ENCODE results near the gene TOP1. TPM values are rescaled to one million over a fixed set of nuclear protein-coding genes. Genes with fewer than 3 reads are reported as not detected.

The TOP1 gene
- total and polyA plus RNA-seq, 9 of the 15 experiments (the other 6 are each of a cell fraction or from before 2014, with no cell fraction given) = 26.4 to 127 (median 39.6) TPM

DNA sequence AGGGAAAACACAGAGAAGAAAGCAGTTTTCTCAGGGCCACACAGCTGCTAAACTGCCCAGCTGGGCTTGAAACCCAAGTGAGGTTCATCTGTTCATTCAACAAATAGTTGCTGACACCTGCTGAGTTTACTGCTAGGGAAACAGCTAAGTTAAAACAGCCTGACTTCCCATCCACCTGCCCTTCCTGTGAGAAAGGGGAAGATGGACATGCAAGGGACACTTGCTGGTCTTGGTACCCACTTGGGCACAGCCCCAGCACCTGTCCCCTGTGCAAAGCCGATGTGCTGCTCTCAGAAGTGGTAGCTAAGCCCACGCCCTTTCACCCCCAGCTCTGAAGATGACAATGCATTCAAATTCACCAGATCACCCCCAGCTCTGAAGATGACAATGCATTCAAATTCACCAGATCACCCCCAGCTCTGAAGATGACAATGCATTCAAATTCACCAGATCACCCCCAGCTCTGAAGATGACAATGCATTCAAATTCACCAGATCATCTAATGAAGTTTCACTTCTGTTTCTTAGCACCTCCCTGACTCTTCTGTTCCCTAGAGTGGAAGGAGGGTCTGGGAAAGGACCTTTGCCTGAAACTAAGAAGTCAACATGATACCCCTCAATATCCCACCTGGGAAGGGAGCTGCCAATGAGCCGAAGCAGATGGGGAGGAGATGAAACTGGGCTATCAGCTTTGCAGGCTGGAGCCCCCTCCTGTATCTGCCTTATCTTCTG, 46.0 kb upstream of the TOP1 start (continued):
- TF ChIP-seq, protein P1, sequence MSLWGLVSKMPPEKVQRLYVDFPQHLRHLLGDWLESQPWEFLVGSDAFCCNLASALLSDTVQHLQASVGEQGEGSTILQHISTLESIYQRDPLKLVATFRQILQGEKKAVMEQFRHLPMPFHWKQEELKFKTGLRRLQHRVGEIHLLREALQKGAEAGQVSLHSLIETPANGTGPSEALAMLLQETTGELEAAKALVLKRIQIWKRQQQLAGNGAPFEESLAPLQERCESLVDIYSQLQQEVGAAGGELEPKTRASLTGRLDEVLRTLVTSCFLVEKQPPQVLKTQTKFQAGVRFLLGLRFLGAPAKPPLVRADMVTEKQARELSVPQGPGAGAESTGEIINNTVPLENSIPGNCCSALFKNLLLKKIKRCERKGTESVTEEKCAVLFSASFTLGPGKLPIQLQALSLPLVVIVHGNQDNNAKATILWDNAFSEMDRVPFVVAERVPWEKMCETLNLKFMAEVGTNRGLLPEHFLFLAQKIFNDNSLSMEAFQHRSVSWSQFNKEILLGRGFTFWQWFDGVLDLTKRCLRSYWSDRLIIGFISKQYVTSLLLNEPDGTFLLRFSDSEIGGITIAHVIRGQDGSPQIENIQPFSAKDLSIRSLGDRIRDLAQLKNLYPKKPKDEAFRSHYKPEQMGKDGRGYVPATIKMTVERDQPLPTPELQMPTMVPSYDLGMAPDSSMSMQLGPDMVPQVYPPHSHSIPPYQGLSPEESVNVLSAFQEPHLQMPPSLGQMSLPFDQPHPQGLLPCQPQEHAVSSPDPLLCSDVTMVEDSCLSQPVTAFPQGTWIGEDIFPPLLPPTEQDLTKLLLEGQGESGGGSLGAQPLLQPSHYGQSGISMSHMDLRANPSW (CRISPR knock-in tag; IDR thresholded peaks at IDR 0.05) = no peak
- no peak for TF ChIP-seq ZNF212 (CRISPR knock-in tag; IDR thresholded peaks at IDR 0.05)

DNA sequence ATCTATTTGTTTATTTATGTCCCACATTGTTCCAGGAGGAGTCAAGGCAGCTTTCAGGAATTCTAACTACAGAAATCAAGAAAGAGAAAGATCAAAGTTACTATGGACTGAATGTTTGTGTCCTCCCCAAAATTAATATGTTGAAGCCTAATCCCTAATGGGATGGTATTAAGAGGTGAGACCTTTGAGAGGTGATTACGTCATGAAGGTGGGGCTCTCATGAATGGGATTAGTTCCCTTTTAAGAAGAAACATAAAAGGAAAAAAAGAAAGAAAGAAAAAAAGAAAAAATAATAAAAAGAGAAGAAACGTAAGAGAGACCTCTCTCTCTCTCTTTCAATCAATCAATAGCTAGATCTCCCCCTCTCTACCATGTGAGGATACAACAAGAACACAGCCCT, 44.7 kb upstream of the TOP1 start:
- no peak overlapping the region for H3K4me3 ChIP-seq
- H2AFZ ChIP-seq (ENCODE audit: low read depth, low read length) = no peak overlapping the region
- no peak for FAIRE-seq
- WGBS (ENCODE audit: insufficient coverage, low coverage, missing lambda C conversion rate) = 36% methylated on average over 1 of the region's 2 CpGs
- H3K9ac ChIP-seq (ENCODE audit: insufficient read depth in 1 of 2, low read depth in 2 of 2, low read length in 2 of 2) = no peak overlapping the region
- ChIA-PET CTCF (ENCODE audit: low intra/inter-chr PET ratio) (no interaction called here), POLR2A (no interaction called here)
- H3K79me2 ChIP-seq (ENCODE audit: control insufficient read depth, insufficient read depth, low read length) = no peaks in the 10 kb centered on the region
- no peaks in the 10 kb centered on the region for H3K27me3 ChIP-seq (ENCODE audit: control insufficient read depth in 2 of 2, insufficient read depth in 2 of 2, low read length in 2 of 2)
- no peak for DNase-seq (ENCODE audit: extremely low read depth in 1 of 4, low spot score in 3 of 4)
- no peak overlapping the region for H3K4me2 ChIP-seq (ENCODE audit: insufficient read depth, low read length)
- H3K27ac ChIP-seq (ENCODE audit: extremely low read depth, low read depth, low read length) = no peak overlapping the region
- intact Hi-C loops (cut with micrococcal nuclease) (no loop called here), in situ Hi-C loops (cut with MboI) (no loop called here)
- no peak for ATAC-seq
- H3K9me3 ChIP-seq (replicated peaks; ENCODE audit: control insufficient read depth, insufficient read depth, low read depth, low read length) = no peaks in the 10 kb centered on the region
- no TSS peak for BruUV-seq (replicated peaks)
- H4K20me1 ChIP-seq (replicated peaks; ENCODE audit: control insufficient read depth, insufficient read depth, low read length) = no peaks in the 10 kb centered on the region
- H3K9me1 ChIP-seq (ENCODE audit: control insufficient read depth, insufficient read depth, low read length) = no peaks in the 10 kb centered on the region
- no peaks in the 10 kb centered on the region for H3K36me3 ChIP-seq (ENCODE audit: control insufficient read depth, insufficient read depth, low read length)
- H3K4me1 ChIP-seq (replicated peaks in 1 of 2; ENCODE audit: control insufficient read depth in 2 of 2, insufficient read depth in 2 of 2, low read length in 2 of 2) = no peaks in the 10 kb centered on the region
- TF ChIP-seq MAFG (tag; conservative IDR thresholded peaks at IDR 0.05) (no peak), ZNF717 (CRISPR knock-in tag; IDR thresholded peaks at IDR 0.05) (no peak), SMARCA5 (IDR thresholded peaks at IDR 0.05) (no peak), ZNF75A (CRISPR knock-in tag; IDR thresholded peaks at IDR 0.05) (no peak), GATAD2A (IDR thresholded peaks at IDR 0.05) (no peak), NFXL1 (CRISPR knock-in tag; IDR thresholded peaks at IDR 0.05) (no peak), ZNF699 (CRISPR knock-in tag; IDR thresholded peaks at IDR 0.05; ENCODE audit: insufficient replicate concordance) (no peak), ZNF347 (CRISPR knock-in tag; IDR thresholded peaks at IDR 0.05; ENCODE audit: low read depth) (no peak)
- TF ChIP-seq, protein P2, sequence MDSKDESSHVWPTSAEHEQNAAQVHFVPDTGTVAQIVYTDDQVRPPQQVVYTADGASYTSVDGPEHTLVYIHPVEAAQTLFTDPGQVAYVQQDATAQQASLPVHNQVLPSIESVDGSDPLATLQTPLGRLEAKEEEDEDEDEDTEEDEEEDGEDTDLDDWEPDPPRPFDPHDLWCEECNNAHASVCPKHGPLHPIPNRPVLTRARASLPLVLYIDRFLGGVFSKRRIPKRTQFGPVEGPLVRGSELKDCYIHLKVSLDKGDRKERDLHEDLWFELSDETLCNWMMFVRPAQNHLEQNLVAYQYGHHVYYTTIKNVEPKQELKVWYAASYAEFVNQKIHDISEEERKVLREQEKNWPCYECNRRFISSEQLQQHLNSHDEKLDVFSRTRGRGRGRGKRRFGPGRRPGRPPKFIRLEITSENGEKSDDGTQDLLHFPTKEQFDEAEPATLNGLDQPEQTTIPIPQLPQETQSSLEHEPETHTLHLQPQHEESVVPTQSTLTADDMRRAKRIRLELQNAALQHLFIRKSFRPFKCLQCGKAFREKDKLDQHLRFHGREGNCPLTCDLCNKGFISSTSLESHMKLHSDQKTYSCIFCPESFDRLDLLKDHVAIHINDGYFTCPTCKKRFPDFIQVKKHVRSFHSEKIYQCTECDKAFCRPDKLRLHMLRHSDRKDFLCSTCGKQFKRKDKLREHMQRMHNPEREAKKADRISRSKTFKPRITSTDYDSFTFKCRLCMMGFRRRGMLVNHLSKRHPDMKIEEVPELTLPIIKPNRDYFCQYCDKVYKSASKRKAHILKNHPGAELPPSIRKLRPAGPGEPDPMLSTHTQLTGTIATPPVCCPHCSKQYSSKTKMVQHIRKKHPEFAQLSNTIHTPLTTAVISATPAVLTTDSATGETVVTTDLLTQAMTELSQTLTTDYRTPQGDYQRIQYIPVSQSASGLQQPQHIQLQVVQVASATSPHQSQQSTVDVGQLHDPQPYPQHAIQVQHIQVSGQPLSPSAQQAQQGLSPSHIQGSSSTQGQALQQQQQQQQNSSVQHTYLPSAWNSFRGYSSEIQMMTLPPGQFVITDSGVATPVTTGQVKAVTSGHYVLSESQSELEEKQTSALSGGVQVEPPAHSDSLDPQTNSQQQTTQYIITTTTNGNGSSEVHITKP (IDR thresholded peaks at IDR 0.05; ENCODE audit: partially characterized antibody) = no peak
- TF ChIP-seq, protein P3, sequence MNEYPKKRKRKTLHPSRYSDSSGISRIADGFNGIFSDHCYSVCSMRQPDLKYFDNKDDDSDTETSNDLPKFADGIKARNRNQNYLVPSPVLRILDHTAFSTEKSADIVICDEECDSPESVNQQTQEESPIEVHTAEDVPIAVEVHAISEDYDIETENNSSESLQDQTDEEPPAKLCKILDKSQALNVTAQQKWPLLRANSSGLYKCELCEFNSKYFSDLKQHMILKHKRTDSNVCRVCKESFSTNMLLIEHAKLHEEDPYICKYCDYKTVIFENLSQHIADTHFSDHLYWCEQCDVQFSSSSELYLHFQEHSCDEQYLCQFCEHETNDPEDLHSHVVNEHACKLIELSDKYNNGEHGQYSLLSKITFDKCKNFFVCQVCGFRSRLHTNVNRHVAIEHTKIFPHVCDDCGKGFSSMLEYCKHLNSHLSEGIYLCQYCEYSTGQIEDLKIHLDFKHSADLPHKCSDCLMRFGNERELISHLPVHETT (CRISPR knock-in tag; conservative IDR thresholded peaks at IDR 0.05 in 1 of 2, IDR thresholded peaks at IDR 0.05 in 1 of 2) = no peak
